BLaER1 (cell line): ENCODE data around the gene MIA2.
"Not testable (repeated sequence)": the region's sequence is repeated elsewhere in the genome, so short reads cannot be mapped to it uniquely, and the experiment has no call there.

ENCODE experiments used
- H3K27ac ChIP-seq: shearing (Covaris generic); formaldehyde crosslinking; 2 replicates; pipeline ENCODE4 v1.8.1; 2022
- H3K27me3 ChIP-seq: shearing (Covaris generic); formaldehyde crosslinking; 2 replicates; pipeline ENCODE4 v1.8.1; 2022
- H3K36me3 ChIP-seq: shearing (Covaris generic); formaldehyde crosslinking; 2 replicates; pipeline ENCODE4 v1.8.1; 2022
- H3K4me1 ChIP-seq: shearing (Covaris generic); formaldehyde crosslinking; 2 replicates; pipeline ENCODE4 v1.8.1; 2022
- H3K4me2 ChIP-seq: shearing (Covaris generic); formaldehyde crosslinking; 2 replicates; pipeline ENCODE4 v1.8.1; 2022
- H3K4me3 ChIP-seq: shearing (Covaris generic); formaldehyde crosslinking; 2 replicates; pipeline ENCODE4 v1.8.1; 2022
- H3K9ac ChIP-seq: shearing (Covaris generic); formaldehyde crosslinking; 2 replicates; pipeline ENCODE4 v1.8.1; 2022
- H3K9me3 ChIP-seq: shearing (Covaris generic); formaldehyde crosslinking; 2 replicates; pipeline ENCODE4 v1.8.1; 2022
- H4K20me1 ChIP-seq: shearing (Covaris generic); formaldehyde crosslinking; 2 replicates; pipeline ENCODE4 v1.8.1; 2022
- Cebpa-rat ChIP-seq: shearing (Covaris generic); IDR thresholded peaks from 2 replicates; pipeline ENCODE4 v1.8.1; 2022

The MIA2 gene, protein sequence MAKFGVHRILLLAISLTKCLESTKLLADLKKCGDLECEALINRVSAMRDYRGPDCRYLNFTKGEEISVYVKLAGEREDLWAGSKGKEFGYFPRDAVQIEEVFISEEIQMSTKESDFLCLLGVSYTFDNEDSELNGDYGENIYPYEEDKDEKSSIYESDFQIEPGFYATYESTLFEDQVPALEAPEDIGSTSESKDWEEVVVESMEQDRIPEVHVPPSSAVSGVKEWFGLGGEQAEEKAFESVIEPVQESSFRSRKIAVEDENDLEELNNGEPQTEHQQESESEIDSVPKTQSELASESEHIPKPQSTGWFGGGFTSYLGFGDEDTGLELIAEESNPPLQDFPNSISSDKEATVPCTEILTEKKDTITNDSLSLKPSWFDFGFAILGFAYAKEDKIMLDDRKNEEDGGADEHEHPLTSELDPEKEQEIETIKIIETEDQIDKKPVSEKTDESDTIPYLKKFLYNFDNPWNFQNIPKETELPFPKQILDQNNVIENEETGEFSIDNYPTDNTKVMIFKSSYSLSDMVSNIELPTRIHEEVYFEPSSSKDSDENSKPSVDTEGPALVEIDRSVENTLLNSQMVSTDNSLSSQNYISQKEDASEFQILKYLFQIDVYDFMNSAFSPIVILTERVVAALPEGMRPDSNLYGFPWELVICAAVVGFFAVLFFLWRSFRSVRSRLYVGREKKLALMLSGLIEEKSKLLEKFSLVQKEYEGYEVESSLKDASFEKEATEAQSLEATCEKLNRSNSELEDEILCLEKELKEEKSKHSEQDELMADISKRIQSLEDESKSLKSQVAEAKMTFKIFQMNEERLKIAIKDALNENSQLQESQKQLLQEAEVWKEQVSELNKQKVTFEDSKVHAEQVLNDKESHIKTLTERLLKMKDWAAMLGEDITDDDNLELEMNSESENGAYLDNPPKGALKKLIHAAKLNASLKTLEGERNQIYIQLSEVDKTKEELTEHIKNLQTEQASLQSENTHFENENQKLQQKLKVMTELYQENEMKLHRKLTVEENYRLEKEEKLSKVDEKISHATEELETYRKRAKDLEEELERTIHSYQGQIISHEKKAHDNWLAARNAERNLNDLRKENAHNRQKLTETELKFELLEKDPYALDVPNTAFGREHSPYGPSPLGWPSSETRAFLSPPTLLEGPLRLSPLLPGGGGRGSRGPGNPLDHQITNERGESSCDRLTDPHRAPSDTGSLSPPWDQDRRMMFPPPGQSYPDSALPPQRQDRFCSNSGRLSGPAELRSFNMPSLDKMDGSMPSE (N-terminal part only)

DNA sequence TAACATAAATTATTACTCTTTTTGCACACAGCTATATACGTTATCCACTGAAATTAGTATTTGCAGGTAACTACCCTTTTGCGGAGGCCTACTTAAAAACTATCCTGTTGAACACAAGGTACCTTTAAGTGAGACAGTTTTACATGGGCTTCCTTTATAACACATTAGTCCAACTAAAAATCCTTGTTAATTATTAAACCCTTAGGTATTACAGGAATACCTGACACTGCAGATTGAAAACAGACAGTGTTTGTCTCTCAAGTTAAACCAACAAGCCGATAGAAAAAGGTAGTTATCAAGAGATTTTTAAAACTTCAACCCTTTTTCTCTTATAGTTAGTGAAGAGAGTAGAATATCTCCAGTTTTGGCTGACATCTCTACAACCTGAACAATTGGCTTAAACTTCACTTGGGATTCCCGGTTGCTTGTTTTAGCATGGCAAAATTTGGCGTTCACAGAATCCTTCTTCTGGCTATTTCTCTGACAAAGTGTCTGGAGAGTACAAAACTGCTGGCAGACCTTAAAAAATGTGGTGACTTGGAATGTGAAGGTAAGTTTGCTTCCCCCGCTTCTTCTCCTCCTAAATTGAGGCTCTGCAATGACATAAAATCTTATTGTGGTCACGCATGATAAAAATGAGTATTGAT, at the start of gene MIA2:
Gene MIA2, plus strand, starts transcription at position 236 of the 647 bp plus-strand sequence. Its CDS starts 200 bp downstream, at position 436.
- peaks cover 11% of the 10 kb centered on the region for H3K4me1 ChIP-seq
- H4K20me1 ChIP-seq, result no peaks in the 10 kb centered on the region
- H3K4me2 ChIP-seq, result peak within 1 kb of the TSS; percentile 59
- H3K9me3 ChIP-seq, result no peaks in the 10 kb centered on the region
- no peak within 1 kb of the TSS for H3K4me3 ChIP-seq
- no peaks in the 10 kb centered on the region for H3K36me3 ChIP-seq
- H3K27me3 ChIP-seq, result no peaks in the 10 kb centered on the region
- TF ChIP-seq Cebpa-rat, result no peak
- H3K27ac ChIP-seq, result peak within 1 kb of the TSS; percentile 2; the same call in 1 of the 2 replicates
- no peak within 1 kb of the TSS; the same call in 1 of the 2 replicates for H3K9ac ChIP-seq

DNA sequence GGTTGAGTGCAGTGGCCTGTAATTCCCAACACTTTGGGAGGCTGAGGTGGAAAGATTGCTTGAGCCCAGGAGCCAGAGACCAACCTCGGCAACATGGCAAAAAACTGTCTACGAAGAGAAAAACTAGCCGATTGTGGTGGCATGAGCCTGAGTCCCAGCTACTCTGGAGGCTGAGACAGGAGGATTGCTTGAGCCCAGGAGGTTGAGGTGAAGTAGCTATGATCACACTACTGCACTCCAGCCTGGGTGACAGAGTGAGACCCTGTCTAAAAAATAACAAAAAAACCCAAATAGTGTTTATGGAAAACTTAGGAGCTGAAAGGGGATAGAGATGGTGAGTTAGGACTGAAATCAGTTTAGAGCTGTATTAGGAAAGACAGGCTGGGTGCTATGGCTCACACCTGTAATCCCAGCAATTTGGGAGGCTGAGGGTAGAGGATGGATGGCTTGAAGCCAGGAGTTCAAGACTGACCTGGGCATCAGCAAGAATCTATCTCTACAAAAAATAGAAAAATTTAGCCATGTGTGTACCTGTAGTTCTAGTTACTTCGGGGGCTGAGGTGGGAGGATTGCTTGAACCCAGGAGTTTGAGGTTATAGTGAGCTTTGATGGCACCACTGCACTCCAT, 49.0 kb upstream of the MIA2 start:
- H3K36me3 ChIP-seq, result peaks cover 65% of the 10 kb centered on the region
- peaks cover 5% of the 10 kb centered on the region; the same call in 1 of the 2 replicates for H3K4me1 ChIP-seq
- no peaks in the 10 kb centered on the region for H3K9me3 ChIP-seq
- no peak for TF ChIP-seq Cebpa-rat
- peaks cover 47% of the 10 kb centered on the region for H4K20me1 ChIP-seq
- no peak overlapping the region for H3K27ac ChIP-seq
- no peaks in the 10 kb centered on the region for H3K27me3 ChIP-seq
- no peak overlapping the region for H3K9ac ChIP-seq
- no peak overlapping the region for H3K4me3 ChIP-seq
- H3K4me2 ChIP-seq, result no peak overlapping the region

DNA sequence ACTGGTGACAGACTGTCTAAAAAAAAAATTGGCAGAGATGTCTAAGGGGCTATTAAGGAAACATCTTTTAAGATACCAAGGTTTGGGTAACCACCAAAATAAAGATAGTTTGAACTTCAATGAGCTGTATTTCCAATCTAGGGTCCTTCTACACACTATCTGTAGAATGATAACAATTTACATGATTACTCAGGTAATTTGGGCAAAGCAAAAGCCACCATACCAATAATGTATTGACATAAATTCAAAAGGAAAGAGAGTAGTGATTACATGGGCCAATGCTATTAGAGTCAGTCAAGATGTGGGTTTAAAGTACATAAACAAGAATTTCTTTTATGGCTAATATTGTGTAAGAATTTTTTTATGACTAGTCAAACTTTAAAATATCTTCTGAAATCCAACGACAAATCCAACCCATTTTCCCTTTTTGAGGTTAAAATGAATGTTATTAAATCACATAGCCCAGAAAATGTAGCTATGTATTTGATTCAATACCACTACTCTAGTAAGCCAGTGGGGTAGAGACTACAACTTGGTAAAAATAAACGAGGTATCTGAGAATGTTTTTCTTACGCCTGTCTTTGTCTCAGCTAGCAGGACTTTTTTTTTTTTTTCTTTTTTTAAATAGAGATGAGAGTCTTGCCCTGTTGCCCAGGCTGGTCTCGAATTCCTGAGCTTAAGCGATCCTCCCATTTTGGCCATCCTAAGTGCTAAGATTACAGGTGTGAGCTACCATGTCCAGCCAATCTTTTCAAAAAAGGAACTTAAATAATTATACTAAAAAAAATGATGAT, 48.3 kb upstream of the MIA2 start:
- H3K36me3 ChIP-seq, result peaks cover 57% of the 10 kb centered on the region
- no peaks in the 10 kb centered on the region for H3K27me3 ChIP-seq
- no peak overlapping the region for H3K4me3 ChIP-seq
- H3K9ac ChIP-seq, result no peak overlapping the region
- H3K4me1 ChIP-seq, result peaks cover 3% of the 10 kb centered on the region; the same call in 1 of the 2 replicates
- no peak overlapping the region for H3K4me2 ChIP-seq
- peaks cover 40% of the 10 kb centered on the region for H4K20me1 ChIP-seq
- H3K9me3 ChIP-seq, result no peaks in the 10 kb centered on the region
- H3K27ac ChIP-seq, result no peak overlapping the region
- TF ChIP-seq Cebpa-rat, result no peak

DNA sequence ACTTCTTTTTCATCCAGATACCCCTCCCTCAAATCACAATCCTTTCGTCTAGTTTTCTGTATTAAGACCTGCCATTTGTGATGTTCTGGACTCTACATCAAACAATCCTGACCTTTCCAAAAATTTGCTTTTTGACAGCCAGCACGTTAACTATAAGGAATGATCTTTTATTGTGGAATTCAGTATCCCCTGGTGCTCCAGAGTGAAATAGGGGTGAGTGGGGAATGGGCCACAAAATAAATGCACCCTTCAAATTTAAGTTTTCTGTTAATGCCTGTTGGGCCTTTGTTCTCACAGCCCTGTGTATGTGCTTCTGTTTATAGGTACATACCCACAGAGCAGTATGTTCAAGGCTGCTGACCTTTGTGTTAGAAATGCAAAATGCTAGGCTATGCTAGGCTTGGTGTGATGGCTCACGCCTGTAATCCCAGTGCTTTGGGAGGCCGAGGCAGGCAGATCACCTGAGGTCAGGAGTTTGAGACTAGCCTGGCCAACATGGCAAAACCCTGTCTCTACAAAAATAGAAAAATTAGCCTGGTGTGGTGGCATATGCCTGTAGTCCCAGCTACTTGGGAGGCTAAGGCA, 46.7 kb upstream of the MIA2 start:
- Histone ChIP-seq H3K27me3 (no peaks in the 10 kb centered on the region), H3K27ac (no peak overlapping the region), H3K4me3 (no peak overlapping the region), H3K4me1 (no peaks in the 10 kb centered on the region), H3K36me3 (peaks cover 43% of the 10 kb centered on the region), H3K9me3 (no peaks in the 10 kb centered on the region), H3K9ac (no peak overlapping the region), H4K20me1 (peaks cover 25% of the 10 kb centered on the region), H3K4me2 (no peak overlapping the region)
- TF ChIP-seq Cebpa-rat, result no peak

DNA sequence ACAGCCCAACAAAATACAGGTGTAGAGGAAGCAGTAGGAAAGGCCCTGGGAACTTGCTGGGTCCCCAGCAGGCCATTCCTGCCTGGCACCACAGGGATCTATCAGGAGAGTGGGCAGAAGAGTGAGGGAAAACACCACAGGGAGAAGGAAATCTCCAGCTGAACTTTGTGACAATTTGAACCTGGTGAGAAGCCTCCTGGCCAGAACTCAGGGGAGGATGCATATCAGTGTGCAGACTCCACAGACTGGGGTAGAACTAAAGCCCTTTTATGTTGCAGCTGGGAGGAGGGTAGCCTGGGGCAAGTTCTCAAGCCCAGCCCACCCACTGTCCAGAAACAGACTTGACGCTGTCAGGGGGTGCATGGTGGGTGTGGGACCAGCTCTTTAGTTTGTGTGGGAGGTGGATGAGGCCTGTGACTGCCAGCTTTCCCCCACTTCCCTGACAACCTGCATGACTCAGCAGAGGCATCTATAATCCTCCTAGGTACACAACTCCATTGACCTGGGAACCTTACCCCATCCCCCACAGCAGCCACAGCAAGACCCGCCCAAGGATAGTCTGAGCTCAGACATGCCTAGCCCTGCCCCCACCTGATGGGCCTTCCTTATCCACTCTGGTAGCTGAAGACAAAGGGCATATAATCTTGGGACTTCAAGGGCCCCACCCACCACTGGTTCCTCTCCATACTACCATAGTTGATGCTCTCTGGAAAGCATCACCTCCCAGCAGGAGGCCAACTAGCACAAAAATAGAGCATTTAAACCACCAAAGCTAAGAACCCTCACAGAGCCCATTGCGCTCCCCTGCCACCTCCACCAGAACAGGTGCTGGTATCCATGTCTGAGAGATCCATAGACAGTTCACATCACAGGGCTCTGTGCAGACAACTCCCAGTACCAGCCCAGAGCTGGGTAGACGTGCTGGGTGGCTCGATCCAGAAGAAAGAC, 29.8 kb upstream of the MIA2 start:
- H4K20me1 ChIP-seq, result no peaks in the 10 kb centered on the region
- no peak overlapping the region for H3K4me2 ChIP-seq
- H3K4me1 ChIP-seq, result no peaks in the 10 kb centered on the region
- H3K27ac ChIP-seq, result no peak overlapping the region
- H3K4me3 ChIP-seq, result no peak overlapping the region
- H3K36me3 ChIP-seq, result no peaks in the 10 kb centered on the region
- H3K27me3 ChIP-seq, result no peaks in the 10 kb centered on the region
- H3K9ac ChIP-seq, result no peak overlapping the region
- no peaks in the 10 kb centered on the region for H3K9me3 ChIP-seq
- no peak for TF ChIP-seq Cebpa-rat

DNA sequence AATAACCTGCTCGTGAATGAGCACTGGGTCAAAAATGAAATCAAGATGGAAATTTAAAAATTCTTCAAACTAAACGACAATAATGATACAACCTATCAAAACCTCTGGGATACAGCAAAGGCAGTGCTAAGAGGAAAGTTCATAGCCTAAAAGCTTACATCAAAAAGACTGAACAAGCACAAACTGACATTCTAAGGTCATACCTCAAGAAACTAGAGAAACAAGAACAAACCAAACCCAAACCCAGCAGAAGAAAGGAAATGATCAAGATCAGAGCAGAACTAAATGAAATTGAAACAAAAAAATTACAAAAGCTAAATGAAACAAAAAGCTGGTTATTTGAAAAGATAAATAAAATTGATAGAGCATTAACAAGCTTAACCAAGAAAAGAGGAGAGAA, 26.3 kb upstream of the MIA2 start:
- H3K4me2 ChIP-seq, H3K9me3 ChIP-seq, H3K4me1 ChIP-seq: not testable (repeated sequence)

DNA sequence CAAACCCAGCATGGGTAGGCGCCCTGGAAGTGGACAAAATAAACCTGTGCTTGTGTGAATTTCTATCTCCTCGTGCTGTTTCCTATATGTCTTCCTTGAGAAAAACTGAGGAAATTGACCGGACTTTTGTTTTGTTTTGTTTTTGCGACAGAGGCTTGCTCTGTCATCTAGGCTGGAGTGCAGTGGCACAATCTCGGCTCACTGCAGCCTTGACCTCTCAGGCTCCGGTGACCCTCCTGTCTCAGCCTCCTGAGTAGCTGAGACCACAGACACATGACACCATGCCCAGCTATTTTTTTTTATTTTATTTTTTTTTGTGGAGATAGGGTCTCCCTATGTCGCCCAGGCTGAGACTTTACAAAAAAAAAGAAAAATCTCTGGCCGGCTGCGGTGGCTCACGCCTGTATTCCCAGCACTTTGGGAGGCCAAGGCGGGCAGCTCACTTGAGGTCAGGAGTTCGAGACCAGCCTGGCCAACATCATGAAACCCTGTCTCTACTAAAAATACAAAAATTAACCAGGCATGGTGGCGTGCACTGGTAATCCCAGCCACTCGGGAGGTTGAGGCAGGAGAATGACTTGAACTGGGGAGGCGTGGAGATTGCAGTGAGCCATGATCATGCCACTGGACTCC, 22.5 kb upstream of the MIA2 start:
- Histone ChIP-seq H3K9me3 (no peaks in the 10 kb centered on the region), H3K27me3 (no peaks in the 10 kb centered on the region), H3K27ac (no peak overlapping the region), H3K9ac (no peak overlapping the region), H3K4me1 (no peaks in the 10 kb centered on the region), H4K20me1 (no peaks in the 10 kb centered on the region), H3K4me2 (no peak overlapping the region), H3K4me3 (no peak overlapping the region), H3K36me3 (no peaks in the 10 kb centered on the region)
- TF ChIP-seq Cebpa-rat, result no peak

More for the DNA sequence above, 26.3 kb upstream of the MIA2 start:
- not testable (repeated sequence) for H4K20me1 ChIP-seq, H3K9ac ChIP-seq, H3K27me3 ChIP-seq, H3K4me3 ChIP-seq, H3K27ac ChIP-seq, H3K36me3 ChIP-seq
